CD14-positive monocyte (primary cell): ENCODE measurements around the gene LIPK. TPM values are rescaled to one million over a fixed set of nuclear protein-coding genes. Genes with fewer than 3 reads are reported as not detected.

Experiments
- DNase-seq, 3 donors: peaks; one replicate each; pipeline ENCODE4 v3.0.0-alpha.2; 2011 to 2022
- H2AFZ ChIP-seq: 2 replicates; pipeline ENCODE4 v1.6.0; 2012; ENCODE audit warnings: mild to moderate bottlenecking, low read depth, low read length, inconsistent platforms; ENCODE audit not compliant: insufficient read depth, poor library complexity, severe bottlenecking
- H3K27ac ChIP-seq, 2 donors: 1 replicate in 1 of 2; 2 replicates in 1 of 2; pipeline ENCODE4 v1.5.1; 2012 to 2013; ENCODE audit warnings: low read length in 2 of 2, control low read depth in 1 of 2, inconsistent platforms in 1 of 2, low read depth in 1 of 2, mild to moderate bottlenecking in 1 of 2
- H3K27me3 ChIP-seq, 2 donors: one replicate each; pipeline versions ENCODE4 v1.6.0 to v1.6.1; 2011 to 2013; ENCODE audit warnings: low read length in 2 of 2; ENCODE audit not compliant: control insufficient read depth in 2 of 2, insufficient read depth in 2 of 2
- H3K36me3 ChIP-seq, 2 donors: replicated peaks in 1 of 2; 1 replicate in 1 of 2; 2 replicates in 1 of 2; pipeline versions ENCODE4 v1.5.1 to v1.6.1; 2012 to 2013; ENCODE audit warnings: low read length in 2 of 2, control low read depth in 1 of 2, inconsistent platforms in 1 of 2, mild to moderate bottlenecking in 1 of 2; ENCODE audit not compliant: insufficient read depth in 2 of 2, control insufficient read depth in 1 of 2
- H3K4me1 ChIP-seq, 2 donors: 1 replicate in 1 of 2; 2 replicates in 1 of 2; pipeline versions ENCODE4 v1.5.1 to v1.6.1; 2012 to 2013; ENCODE audit warnings: low read length in 2 of 2, control low read depth in 1 of 2, inconsistent platforms in 1 of 2, mild to moderate bottlenecking in 1 of 2, moderate library complexity in 1 of 2; ENCODE audit not compliant: insufficient read depth in 2 of 2, control insufficient read depth in 1 of 2
- H3K4me2 ChIP-seq: replicated peaks from 2 replicates; pipeline ENCODE3; 2012; ENCODE audit warnings: low read length, moderate library complexity, mild to moderate bottlenecking; ENCODE audit not compliant: poor library complexity, severe bottlenecking; ENCODE audit errors: extremely low read depth
- H3K4me3 ChIP-seq, 3 experiments: fragments of 200-600 bp in 1 of 3; sonication (generic) in 1 of 3; replicated peaks in 1 of 3; 1 replicate in 2 of 3; 2 replicates in 1 of 3; pipeline ENCODE4 v1.5.1; 2011 to 2013; ENCODE audit warnings: low read length in 3 of 3, mild to moderate bottlenecking in 3 of 3, control low read depth in 2 of 3, low read depth in 2 of 3, inconsistent platforms in 1 of 3, moderate library complexity in 1 of 3
- H3K79me2 ChIP-seq: 2 replicates; pipeline ENCODE4 v1.6.0; 2012; ENCODE audit warnings: mild to moderate bottlenecking, control low read depth, inconsistent platforms, low read length, moderate library complexity; ENCODE audit not compliant: insufficient read depth
- H3K9ac ChIP-seq: 2 replicates; pipeline ENCODE4 v1.6.0; 2017; ENCODE audit warnings: low read length, mild to moderate bottlenecking; ENCODE audit not compliant: insufficient read depth, poor library complexity, severe bottlenecking
- H3K9me3 ChIP-seq, 2 donors: replicated peaks in 1 of 2; 1 replicate in 1 of 2; 2 replicates in 1 of 2; pipeline versions ENCODE4 v1.5.1 to v1.6.1; 2012 to 2013; ENCODE audit warnings: low read length in 2 of 2, control low read depth in 1 of 2; ENCODE audit not compliant: control insufficient read depth in 1 of 2, insufficient read depth in 1 of 2
- H4K20me1 ChIP-seq: 2 replicates; pipeline ENCODE4 v1.6.0; 2012; ENCODE audit warnings: mild to moderate bottlenecking, low read length, control low read depth, moderate library complexity; ENCODE audit not compliant: insufficient read depth
- H3K27ac Mint-ChIP-seq, 7 donors: one replicate each; pipeline ENCODE4 v1.8.0; 2020; ENCODE audit warnings: mild to moderate bottlenecking in 7 of 7, mixed read lengths in 7 of 7, moderate library complexity in 6 of 7, inconsistent platforms in 2 of 7
- H3K27me3 Mint-ChIP-seq, 3 donors: one replicate each; pipeline ENCODE4 v1.8.0; 2021 to 2022; ENCODE audit warnings: low read depth in 3 of 3, mild to moderate bottlenecking in 3 of 3, mixed read lengths in 3 of 3, moderate library complexity in 3 of 3, inconsistent platforms in 1 of 3
- H3K36me3 Mint-ChIP-seq, 2 donors: one replicate each; pipeline ENCODE4 v1.8.0; 2020; ENCODE audit warnings: mixed read lengths in 2 of 2, inconsistent platforms in 1 of 2, mild to moderate bottlenecking in 1 of 2
- H3K4me1 Mint-ChIP-seq: one replicate; pipeline ENCODE4 v1.8.0; 2020; ENCODE audit warnings: mild to moderate bottlenecking, mixed read lengths
- H3K4me3 Mint-ChIP-seq, 2 donors: one replicate each; pipeline ENCODE4 v1.8.0; 2020; ENCODE audit warnings: mild to moderate bottlenecking in 2 of 2, mixed read lengths in 2 of 2, moderate library complexity in 1 of 2
- H3K9me3 Mint-ChIP-seq, 7 donors: one replicate each; pipeline ENCODE4 v1.8.0; 2020 to 2022; ENCODE audit warnings: mixed read lengths in 7 of 7, mild to moderate bottlenecking in 6 of 7, moderate library complexity in 6 of 7, inconsistent platforms in 2 of 7
- WGBS: methylation state at CpG from one replicate; pipeline ENCODE4 v1.1.5; 2013; ENCODE audit warnings: missing lambda C conversion rate; ENCODE audit not compliant: insufficient coverage; 5-methylcytosine and 5-hydroxymethylcytosine counted together
- intact Hi-C, 2 donors: fragments of 100-400 bp; cut with micrococcal nuclease; formaldehyde crosslinking; loops; one replicate each; pipeline versions ENCODE4 v1.15.0 to v1.15.1; 2023
- polyA plus RNA-seq, 3 donors: library from polyadenylated mRNA; depleted of rRNA in 1 of 3; unstranded in 2 of 3; stranded (reverse) in 1 of 3; fragments of 300-500 nt in 2 of 3; fragments of >200 nt in 1 of 3; fragmentation: Illumina TruSeq in 2 of 3; gene quantifications; 1 replicate in 2 of 3; 2 replicates in 1 of 3; pipeline ENCODE4 v1.2.3, GENCODE V29; 2012 to 2021
- TF ChIP-seq, protein P1 (sequence below): fragments of 200-600 bp; IDR thresholded peaks from one replicate; pipeline ENCODE4 v1.8.0; 2022; ENCODE audit warnings: antibody characterized with exemption, mild to moderate bottlenecking

The LIPK gene
- polyA plus RNA-seq, 3 donors: not detected

DNA sequence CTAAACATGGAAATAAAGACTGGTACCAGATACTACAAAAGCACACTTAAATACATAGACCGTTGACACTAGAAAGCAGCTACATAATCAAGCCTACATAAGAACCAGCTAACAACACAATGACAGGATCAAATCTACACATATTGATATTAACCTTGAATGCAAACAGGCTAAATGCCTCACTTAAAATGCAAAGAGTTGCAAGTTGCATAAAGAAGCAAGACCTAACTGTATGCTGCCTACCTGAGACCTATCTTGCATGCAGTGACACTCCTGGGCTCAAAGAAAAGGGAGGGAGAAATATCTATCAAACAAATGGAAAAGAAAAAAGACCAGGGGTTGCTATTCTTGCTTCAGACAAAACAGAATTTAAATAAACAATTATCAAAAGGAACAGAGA lies 39.6 kb downstream of the LIPK start:
- H3K27ac Mint-ChIP-seq: no peak overlapping the region

DNA sequence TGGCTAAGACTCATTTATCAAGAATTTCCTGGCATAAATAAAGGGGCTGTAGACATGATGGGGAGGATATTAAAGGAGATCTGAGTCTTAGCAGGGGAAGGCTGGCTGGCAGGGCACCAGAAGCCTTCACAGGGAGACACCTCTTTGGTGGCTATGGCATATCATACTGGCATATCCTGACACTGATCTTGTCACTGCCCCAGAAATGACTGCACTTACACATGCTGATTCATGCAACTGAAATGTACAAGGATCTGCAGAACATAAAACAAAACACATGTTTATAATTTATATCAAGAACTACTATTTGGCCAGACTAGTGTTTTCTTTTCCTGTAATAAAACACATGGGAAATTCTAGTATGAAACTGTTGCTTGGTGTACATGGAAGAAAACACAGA lies 48.2 kb downstream of the LIPK start:
- DNase-seq: peak in 1 of 3 donors; percentile 19
- H4K20me1 ChIP-seq: no peaks in the 10 kb centered on the region
- Mint-ChIP-seq H3K4me1 (peaks cover 11% of the 10 kb centered on the region), H3K27me3 (peaks cover 0 to 1% (median 0%) of the 10 kb centered on the region in 3 donors), H3K4me3 (no peak overlapping the region), H3K9me3 (no peaks in the 10 kb centered on the region), H3K36me3 (peaks cover 0 to 3% of the 10 kb centered on the region in 2 donors), H3K27ac (no peak overlapping the region)
- peaks cover 5 to 7% of the 10 kb centered on the region in 2 donors for H3K4me1 ChIP-seq
- H3K27me3 ChIP-seq: no peaks in the 10 kb centered on the region
- H3K9ac ChIP-seq: no peak overlapping the region
- no peaks in the 10 kb centered on the region for H3K79me2 ChIP-seq
- no peak overlapping the region for H3K4me3 ChIP-seq
- TF ChIP-seq, protein P1, sequence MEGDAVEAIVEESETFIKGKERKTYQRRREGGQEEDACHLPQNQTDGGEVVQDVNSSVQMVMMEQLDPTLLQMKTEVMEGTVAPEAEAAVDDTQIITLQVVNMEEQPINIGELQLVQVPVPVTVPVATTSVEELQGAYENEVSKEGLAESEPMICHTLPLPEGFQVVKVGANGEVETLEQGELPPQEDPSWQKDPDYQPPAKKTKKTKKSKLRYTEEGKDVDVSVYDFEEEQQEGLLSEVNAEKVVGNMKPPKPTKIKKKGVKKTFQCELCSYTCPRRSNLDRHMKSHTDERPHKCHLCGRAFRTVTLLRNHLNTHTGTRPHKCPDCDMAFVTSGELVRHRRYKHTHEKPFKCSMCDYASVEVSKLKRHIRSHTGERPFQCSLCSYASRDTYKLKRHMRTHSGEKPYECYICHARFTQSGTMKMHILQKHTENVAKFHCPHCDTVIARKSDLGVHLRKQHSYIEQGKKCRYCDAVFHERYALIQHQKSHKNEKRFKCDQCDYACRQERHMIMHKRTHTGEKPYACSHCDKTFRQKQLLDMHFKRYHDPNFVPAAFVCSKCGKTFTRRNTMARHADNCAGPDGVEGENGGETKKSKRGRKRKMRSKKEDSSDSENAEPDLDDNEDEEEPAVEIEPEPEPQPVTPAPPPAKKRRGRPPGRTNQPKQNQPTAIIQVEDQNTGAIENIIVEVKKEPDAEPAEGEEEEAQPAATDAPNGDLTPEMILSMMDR: no peak
- H3K9me3 ChIP-seq: no peaks in the 10 kb centered on the region
- no peak overlapping the region for H2AFZ ChIP-seq
- H3K36me3 ChIP-seq: no peaks in the 10 kb centered on the region
- H3K27ac ChIP-seq: no peak overlapping the region
- no peak overlapping the region for H3K4me2 ChIP-seq
- intact Hi-C loops: no loop called here

More for the DNA sequence above, 39.6 kb downstream of the LIPK start:
- no peak overlapping the region for H3K9ac ChIP-seq
- TF ChIP-seq, protein P1: no peak
- H3K79me2 ChIP-seq: no peaks in the 10 kb centered on the region
- no peaks in the 10 kb centered on the region for H4K20me1 ChIP-seq
- no peak overlapping the region for H3K4me3 ChIP-seq
- H3K4me1 Mint-ChIP-seq: peaks cover 5% of the 10 kb centered on the region
- intact Hi-C loops: no loop called here
- no peak overlapping the region for H2AFZ ChIP-seq
- H3K9me3 ChIP-seq: peaks cover 3 to 11% of the 10 kb centered on the region in 2 donors
- H3K27me3 Mint-ChIP-seq: peaks cover 0 to 9% (median 1%) of the 10 kb centered on the region in 3 donors
- H3K4me2 ChIP-seq: no peak overlapping the region
- no peak for DNase-seq
- H3K27me3 ChIP-seq: no peaks in the 10 kb centered on the region
- no peaks in the 10 kb centered on the region for H3K36me3 Mint-ChIP-seq
- peaks cover 6 to 34% (median 14%) of the 10 kb centered on the region in 7 donors for H3K9me3 Mint-ChIP-seq
- no peak overlapping the region for H3K27ac ChIP-seq
- H3K4me3 Mint-ChIP-seq: no peak overlapping the region
- H3K36me3 ChIP-seq: no peaks in the 10 kb centered on the region
- WGBS: 100% methylated on average over 1 of the region's 1 CpG
- no peaks in the 10 kb centered on the region for H3K4me1 ChIP-seq
